D341Med (cell line): Measurements from ENCODE around the gene CHI3L2.

Experiments
- DNase-seq: peaks from one replicate; pipeline ENCODE4 v3.0.0; 2012; ENCODE audit warnings: low spot score

Gene CHI3L2

GRCh38 chr1:111220302-111220890 lies 7.1 kb upstream of the CHI3L2 start:
- no peak for DNase-seq

GRCh38 chr1:111221276-111221632 lies 6.3 kb upstream of the CHI3L2 start:
- DNase-seq, result no peak

GRCh38 chr1:111221633-111222291 lies 5.8 kb upstream of the CHI3L2 start:
- DNase-seq, result no peak

GRCh38 chr1:111222308-111223125 lies 5.0 kb upstream of the CHI3L2 start:
- DNase-seq, result peak; percentile 82

GRCh38 chr1:111223126-111223685 lies 4.3 kb upstream of the CHI3L2 start:
- DNase-seq, result no peak

- no peak for DNase-seq
Observed at GRCh38 chr1:111225091-111225490, 2.4 kb upstream of the CHI3L2 start.

GRCh38 chr1:111225717-111226400 lies 1.7 kb upstream of the CHI3L2 start:
- DNase-seq, result no peak

GRCh38 chr1:111227851-111228747 lies 586 bp downstream of the CHI3L2 start:
- DNase-seq, result no peak

GRCh38 chr1:111228748-111229126 lies 1.2 kb downstream of the CHI3L2 start:
- DNase-seq, result no peak

GRCh38 chr1:111232134-111232533 lies 4.6 kb downstream of the CHI3L2 start:
- DNase-seq, result no peak

- no peak for DNase-seq
Observed at GRCh38 chr1:111234258-111234657, 6.7 kb downstream of the CHI3L2 start.

- DNase-seq, result no peak
Observed at GRCh38 chr1:111234866-111235265, 7.4 kb downstream of the CHI3L2 start.

- DNase-seq, result no peak
Observed at GRCh38 chr1:111236379-111236778, 8.9 kb downstream of the CHI3L2 start.

GRCh38 chr1:111236806-111237205 lies 9.3 kb downstream of the CHI3L2 start:
- DNase-seq, result no peak

GRCh38 chr1:111238056-111238795 lies 10.7 kb downstream of the CHI3L2 start:
- DNase-seq, result no peak

- no peak for DNase-seq
Observed at GRCh38 chr1:111241797-111242196, 14.3 kb downstream of the CHI3L2 start.

GRCh38 chr1:111242805-111243523 lies 15.5 kb downstream of the CHI3L2 start:
- no peak for DNase-seq

GRCh38 chr1:111247125-111247838 lies 19.8 kb downstream of the CHI3L2 start:
- no peak for DNase-seq

- DNase-seq, result no peak
Observed at GRCh38 chr1:111249960-111250359, 22.4 kb downstream of the CHI3L2 start.
